ENCODE results near the gene AIFM2. TPM values are rescaled to one million over a fixed set of nuclear protein-coding genes. Genes with fewer than 3 reads are reported as not detected.
A peak's percentile ranks its signal among the peaks of the same experiment; 100 is the strongest.

The AIFM2 gene
- polyA plus RNA-seq, 1 donor from 2014 or later, result 4.0 TPM

DNA sequence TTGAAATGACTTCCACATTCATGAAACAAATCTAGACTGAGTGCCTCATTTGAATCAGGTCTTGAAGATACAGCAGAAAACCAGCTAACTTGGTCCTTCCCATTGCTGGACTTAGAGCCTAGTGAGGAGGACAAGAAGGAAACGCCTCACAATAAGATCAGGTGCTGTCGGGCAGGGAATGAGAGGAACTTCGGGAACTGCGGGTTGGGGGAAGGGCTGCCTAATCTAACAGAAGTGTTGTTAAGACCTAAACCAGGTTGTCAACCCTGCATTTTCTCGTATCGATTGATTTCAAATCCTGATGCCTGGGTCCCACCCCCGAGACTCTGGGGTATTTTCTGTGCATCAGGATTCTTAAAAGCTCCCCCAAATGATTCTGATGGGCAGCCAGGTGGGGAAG is 53.7 kb downstream of the AIFM2 start:
- Mint-ChIP-seq H3K36me3 (peaks cover 1% of the 10 kb centered on the region), H3K27me3 (peaks cover 18% of the 10 kb centered on the region), H3K4me3 (no peak overlapping the region), H3K4me1 (peaks cover 0 to 3% (median 0%) of the 10 kb centered on the region in 3 donors), H3K27ac (no peak overlapping the region), H3K9me3 (no peaks in the 10 kb centered on the region)

DNA sequence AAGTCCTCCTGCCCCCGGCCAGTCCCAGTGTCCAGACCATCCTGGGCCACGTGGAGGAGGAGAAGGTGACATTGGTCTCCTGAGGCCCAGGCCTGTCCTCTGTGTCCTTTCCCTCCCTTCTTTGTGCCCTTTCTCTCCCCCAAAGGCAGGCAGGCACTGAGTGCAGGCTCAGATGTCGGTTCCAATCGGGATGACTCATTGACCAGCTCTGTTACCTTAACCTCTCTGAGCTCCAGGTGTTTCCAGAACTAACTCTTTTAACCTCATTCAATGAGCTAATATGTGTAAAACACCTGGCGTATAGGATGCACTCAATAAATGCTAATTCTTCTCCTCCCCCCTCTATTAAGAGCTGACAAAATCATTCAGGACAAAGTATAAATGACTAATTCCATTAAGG is 54.3 kb downstream of the AIFM2 start:
- Mint-ChIP-seq H3K9me3 (no peaks in the 10 kb centered on the region), H3K4me1 (peaks cover 0 to 3% (median 0%) of the 10 kb centered on the region in 3 donors), H3K4me3 (no peak overlapping the region), H3K27ac (no peak overlapping the region), H3K36me3 (peaks cover 1% of the 10 kb centered on the region), H3K27me3 (peaks cover 18% of the 10 kb centered on the region)

DNA sequence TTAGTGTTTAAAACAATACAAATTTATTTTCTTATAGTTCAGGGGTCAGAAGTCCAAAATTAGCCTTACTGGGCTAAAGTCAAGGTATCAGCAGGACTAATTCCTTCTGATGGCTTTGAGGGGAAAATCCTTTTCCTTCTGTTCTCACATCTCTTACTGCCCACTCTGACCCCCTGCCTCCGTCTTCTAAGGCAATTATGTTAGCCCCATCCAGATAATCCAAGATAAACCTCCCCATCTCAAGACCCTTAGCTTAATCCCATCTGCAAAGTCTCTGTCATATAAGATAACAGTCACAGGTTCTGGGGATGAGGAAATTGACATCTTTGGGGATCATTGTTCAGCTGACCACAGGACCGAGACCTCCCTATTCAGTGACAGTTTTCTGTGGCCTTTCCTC is 57.7 kb downstream of the AIFM2 start:
- Mint-ChIP-seq H3K4me1 (peaks cover 0 to 3% (median 0%) of the 10 kb centered on the region in 3 donors), H3K9me3 (no peaks in the 10 kb centered on the region), H3K27me3 (peaks cover 16% of the 10 kb centered on the region), H3K36me3 (peaks cover 1% of the 10 kb centered on the region), H3K4me3 (no peak overlapping the region), H3K27ac (no peak overlapping the region)

DNA sequence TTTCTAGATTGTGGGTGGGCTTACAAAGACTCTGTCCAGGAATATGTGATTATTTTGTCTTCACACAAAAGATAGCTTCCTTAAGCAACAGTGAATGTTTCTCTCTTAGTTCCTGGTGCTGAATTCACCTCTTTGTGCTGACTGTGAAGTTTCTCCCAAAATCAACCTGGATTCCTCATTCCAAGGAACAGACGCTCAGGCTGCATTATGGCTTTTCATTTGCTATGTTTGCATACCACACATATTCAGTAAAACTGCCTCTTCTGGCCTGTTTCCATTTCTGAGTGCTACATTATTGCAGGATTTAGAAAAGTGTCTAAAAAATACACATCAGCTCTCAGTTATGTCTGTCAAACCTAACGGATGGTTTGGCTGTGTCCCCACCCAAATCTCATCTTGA is 58.5 kb downstream of the AIFM2 start:
- H3K27me3 Mint-ChIP-seq, result peaks cover 11% of the 10 kb centered on the region
- H3K4me1 Mint-ChIP-seq, result no peaks in the 10 kb centered on the region
- H3K36me3 Mint-ChIP-seq, result peaks cover 1% of the 10 kb centered on the region
- H3K9me3 Mint-ChIP-seq, result no peaks in the 10 kb centered on the region
- H3K4me3 Mint-ChIP-seq, result no peak overlapping the region
- no peak overlapping the region for H3K27ac Mint-ChIP-seq

DNA sequence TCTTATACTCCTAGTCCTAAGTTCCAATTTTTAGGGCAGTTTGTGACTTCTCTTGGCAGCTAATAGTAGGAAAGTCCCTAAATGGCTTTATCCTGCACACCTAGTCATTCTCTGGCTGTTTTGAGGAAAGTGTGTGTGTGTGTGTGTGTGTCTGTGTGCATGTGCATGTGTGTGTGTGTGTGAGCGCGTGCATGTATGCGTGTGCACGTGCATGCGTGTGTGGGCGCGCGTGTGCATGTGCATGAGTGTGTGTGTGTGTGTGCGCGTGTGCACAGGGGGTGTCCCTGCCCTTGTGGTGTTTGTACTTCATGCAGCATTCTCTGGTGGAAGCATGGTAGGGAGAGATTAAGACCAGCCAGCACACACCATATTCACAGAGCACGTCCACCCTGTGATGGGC is 61.8 kb downstream of the AIFM2 start:
- Mint-ChIP-seq H3K27ac (no peak overlapping the region), H3K36me3 (peaks cover 1% of the 10 kb centered on the region), H3K9me3 (peaks cover 0 to 3% (median 0%) of the 10 kb centered on the region in 3 donors), H3K4me3 (no peak overlapping the region), H3K27me3 (peaks cover 8% of the 10 kb centered on the region), H3K4me1 (no peaks in the 10 kb centered on the region)

DNA sequence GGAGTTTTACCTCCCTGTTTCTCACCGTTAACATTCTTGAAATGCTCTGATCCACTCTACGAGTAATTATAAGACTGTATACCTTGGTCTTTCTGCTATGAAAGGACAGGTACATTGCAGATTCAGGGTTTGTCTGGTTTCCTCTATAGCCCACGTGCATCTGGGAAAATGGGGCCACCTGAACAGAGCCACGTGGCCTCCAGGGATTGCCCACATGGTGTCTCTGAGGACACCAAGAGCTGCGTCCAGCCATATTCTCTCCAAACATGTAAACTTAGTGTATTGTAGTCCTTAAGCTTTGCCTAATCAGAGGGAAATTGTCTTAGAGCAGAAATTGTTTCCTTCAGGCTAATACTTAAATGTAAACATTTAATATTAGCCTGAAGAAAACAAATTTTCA is 63.3 kb downstream of the AIFM2 start:
- no peak overlapping the region for H3K27ac Mint-ChIP-seq
- peaks cover 0 to 3% (median 0%) of the 10 kb centered on the region in 3 donors for H3K9me3 Mint-ChIP-seq
- no peaks in the 10 kb centered on the region for H3K36me3 Mint-ChIP-seq
- peaks cover under 1% of the 10 kb centered on the region for H3K27me3 Mint-ChIP-seq
- H3K4me3 Mint-ChIP-seq, result no peak overlapping the region
- H3K4me1 Mint-ChIP-seq, result no peaks in the 10 kb centered on the region

DNA sequence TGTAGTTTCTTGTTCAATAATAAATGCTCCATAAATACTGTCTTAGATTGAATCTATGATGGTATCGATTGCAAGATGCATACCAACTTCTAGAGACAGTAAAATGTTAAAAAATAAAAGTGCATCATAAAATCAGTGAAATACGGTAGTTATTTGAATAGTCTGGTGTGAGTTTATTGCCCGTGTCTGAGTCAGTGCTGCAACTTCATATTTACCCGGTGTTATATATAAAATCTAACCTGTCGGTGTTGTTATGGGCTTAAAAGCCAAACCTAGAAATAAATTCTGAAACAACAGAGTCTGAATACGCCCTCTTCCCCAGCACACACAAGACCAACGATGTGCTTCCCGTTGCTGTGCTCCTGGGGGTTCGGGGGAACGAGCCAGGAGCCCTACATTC is 63.7 kb downstream of the AIFM2 start:
- Mint-ChIP-seq H3K9me3 (peaks cover 0 to 3% (median 0%) of the 10 kb centered on the region in 3 donors), H3K4me3 (no peak overlapping the region), H3K4me1 (no peaks in the 10 kb centered on the region), H3K27ac (no peak overlapping the region), H3K36me3 (no peaks in the 10 kb centered on the region), H3K27me3 (peaks cover 2% of the 10 kb centered on the region)

DNA sequence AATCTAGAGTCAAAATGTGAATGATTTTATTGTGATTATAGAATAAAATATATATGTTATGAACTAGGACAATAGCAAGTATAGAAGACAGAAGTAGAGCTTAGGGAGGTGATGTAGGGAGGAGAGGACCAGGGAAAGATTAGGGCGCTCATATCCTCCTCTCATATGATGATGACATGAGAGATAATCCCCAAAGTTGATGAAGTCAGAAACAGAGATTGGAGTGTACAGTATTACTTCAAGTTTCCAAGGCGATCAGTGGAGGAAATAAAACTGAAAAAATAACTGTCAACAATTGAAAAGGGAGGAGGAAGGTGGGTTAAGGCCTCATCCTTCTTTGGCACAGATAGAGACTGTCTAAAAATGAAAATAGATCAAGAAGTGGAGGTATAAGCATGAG is 65.0 kb downstream of the AIFM2 start:
- H3K27me3 Mint-ChIP-seq, result peaks cover 2% of the 10 kb centered on the region
- H3K9me3 Mint-ChIP-seq, result peaks cover 0 to 3% (median 0%) of the 10 kb centered on the region in 3 donors
- no peak overlapping the region for H3K4me3 Mint-ChIP-seq
- H3K27ac Mint-ChIP-seq, result no peak overlapping the region
- H3K36me3 Mint-ChIP-seq, result no peaks in the 10 kb centered on the region
- H3K4me1 Mint-ChIP-seq, result no peaks in the 10 kb centered on the region

DNA sequence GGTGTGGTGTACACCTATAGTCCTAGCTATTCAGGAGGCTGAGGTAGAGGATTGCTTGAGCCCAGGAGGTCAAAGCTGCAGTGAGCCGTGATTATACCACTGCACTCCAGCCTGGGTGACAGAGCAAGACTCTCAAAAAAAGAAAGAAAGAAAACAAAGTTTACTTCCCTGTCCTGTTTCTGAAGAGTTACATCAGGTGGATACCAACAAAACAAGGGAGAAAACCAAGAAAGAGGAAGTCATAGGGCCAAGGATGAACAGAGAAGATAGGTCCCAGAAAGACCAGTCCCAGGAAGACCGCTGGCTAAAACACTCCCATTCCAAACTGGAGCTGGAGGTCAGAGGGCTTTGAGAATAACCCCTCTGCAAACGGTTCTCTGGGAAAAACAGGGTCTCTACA is 66.4 kb downstream of the AIFM2 start:
- Mint-ChIP-seq H3K36me3 (no peaks in the 10 kb centered on the region), H3K27me3 (peaks cover 2% of the 10 kb centered on the region), H3K4me3 (no peak overlapping the region), H3K27ac (no peak overlapping the region), H3K4me1 (no peaks in the 10 kb centered on the region), H3K9me3 (peaks cover 0 to 3% (median 0%) of the 10 kb centered on the region in 3 donors)

DNA sequence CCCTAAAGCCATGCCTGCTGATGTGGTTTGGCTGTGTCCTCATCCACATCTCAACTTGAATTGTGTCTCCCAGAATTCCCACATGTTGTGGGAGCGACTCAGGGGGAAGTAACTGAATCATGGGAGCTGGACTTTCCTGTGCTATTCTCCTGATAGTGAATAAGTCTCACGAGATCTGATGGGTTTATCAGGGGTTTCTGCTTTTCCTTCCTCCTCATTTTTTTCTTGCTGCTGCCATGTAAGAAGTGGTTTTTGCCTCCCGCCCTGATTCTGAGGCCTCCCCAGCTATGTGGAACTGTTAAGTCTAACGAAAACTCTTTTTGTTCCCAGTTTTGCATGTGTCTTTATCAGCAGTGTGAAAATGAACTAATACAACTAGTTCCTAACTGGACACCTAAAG is 68.1 kb downstream of the AIFM2 start:
- H3K4me1 Mint-ChIP-seq, result no peaks in the 10 kb centered on the region
- no peaks in the 10 kb centered on the region for H3K36me3 Mint-ChIP-seq
- peaks cover 2% of the 10 kb centered on the region for H3K27me3 Mint-ChIP-seq
- no peak overlapping the region for H3K4me3 Mint-ChIP-seq
- H3K27ac Mint-ChIP-seq, result no peak overlapping the region
- peaks cover 0 to 3% (median 0%) of the 10 kb centered on the region in 3 donors for H3K9me3 Mint-ChIP-seq

DNA sequence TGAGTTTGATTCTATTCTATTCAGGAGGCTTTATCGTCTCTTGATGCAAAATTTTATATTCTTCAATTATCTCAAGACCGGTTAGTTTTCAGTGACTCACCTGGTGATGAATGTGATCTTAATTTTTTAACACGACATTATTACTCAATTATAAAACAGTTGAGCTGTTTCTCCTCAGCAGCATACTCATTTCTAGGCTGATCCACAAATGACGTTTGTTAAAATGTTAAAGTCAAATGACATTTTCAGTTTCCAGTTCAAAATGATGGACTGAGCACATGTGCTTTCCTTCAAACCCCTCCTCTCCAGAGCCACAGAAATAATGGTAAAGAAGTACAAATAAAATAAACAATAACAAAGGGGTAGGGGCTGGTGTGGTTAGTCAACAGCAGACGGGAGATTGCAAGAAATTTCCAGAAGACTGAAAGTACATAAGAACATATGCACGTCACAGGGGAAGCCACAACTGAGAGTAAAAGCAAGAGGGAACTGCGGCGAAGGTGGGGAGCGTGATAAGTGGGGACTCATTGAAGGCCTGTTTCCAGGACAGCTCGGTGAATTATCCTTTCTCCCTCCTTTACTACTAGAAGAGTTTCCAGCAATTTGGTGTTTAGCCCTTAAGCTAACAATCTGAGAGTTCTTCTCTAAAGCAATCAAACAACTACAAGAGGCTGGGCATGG is 69.1 kb downstream of the AIFM2 start:
- Mint-ChIP-seq H3K9me3 (peaks cover 0 to 3% (median 0%) of the 10 kb centered on the region in 3 donors), H3K27me3 (peaks cover 2% of the 10 kb centered on the region), H3K27ac (peak overlapping the region in 1 of 3 donors; percentile 73), H3K4me1 (no peaks in the 10 kb centered on the region), H3K36me3 (peaks cover 2% of the 10 kb centered on the region), H3K4me3 (no peak overlapping the region)

Other genes with a start within 250 kb of the AIFM2 start
- not detected for gene MACROH2A2, start 80.0 kb downstream of the AIFM2 start, polyA plus RNA-seq
- 21.0 TPM for gene TYSND1, start 13.9 kb upstream of the AIFM2 start, polyA plus RNA-seq
- gene SAR1A, start 37.7 kb upstream of the AIFM2 start, polyA plus RNA-seq, result 7.2 TPM
- gene PPA1, start 100.6 kb upstream of the AIFM2 start, polyA plus RNA-seq, result 76.4 TPM
- not detected for gene NPFFR1, start 151.2 kb upstream of the AIFM2 start, polyA plus RNA-seq
- 1.9 TPM for gene LRRC20, start 249.8 kb upstream of the AIFM2 start, polyA plus RNA-seq